ENCODE measurements around the gene TRAPPC5. TPM values are rescaled to one million over a fixed set of nuclear protein-coding genes. Genes with fewer than 3 reads are reported as not detected.

The TRAPPC5 gene
- total and polyA plus RNA-seq, 4 donors: 29.8 to 224 (median 125) TPM

DNA sequence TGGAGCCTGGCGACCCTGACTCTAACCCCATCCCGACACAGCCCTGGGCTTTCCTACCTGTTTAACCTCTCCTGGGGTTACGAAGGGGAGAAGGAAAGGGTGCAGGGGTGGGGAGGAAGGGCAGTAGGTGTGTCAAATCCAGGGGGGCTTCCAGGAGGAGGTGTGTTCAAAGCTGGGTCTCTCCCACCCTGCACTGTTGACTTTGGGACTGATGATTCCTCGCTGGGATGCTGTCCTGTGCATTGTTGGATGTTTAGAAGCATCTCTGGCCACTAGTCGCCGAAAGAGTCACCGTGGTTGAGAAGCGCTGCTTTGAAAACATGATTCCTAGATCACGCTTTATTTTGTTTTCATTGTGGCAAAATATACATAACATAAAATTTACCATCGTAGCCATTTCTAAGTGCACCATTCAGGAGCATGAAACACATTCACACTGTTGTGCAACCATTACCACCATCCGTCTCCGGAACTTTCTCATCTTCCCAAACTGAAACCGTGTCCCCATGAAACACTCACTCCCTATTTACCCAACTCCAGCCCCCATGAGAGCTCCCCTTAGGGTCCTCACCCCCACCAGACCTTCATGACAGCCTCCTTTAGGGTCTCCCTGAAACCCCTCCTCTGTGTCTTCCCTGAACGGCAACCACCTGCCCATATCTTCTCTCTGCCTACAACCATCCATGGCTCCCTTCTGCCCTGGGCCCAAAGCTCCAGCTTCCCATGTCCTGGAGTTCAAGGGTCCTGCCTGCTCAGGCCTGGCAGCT lies 25.7 kb downstream of the TRAPPC5 start:
- Histone ChIP-seq H3K27ac (ENCODE audit: low read depth in 1 of 2, low read length in 1 of 2) (peak overlapping the region in 1 of 2 donors; percentile 64), H3K4me1 (ENCODE audit: control insufficient read depth in 5 of 5, insufficient read depth in 5 of 5, low read length in 5 of 5) (peaks cover 0 to 8% (median 0%) of the 10 kb centered on the region in 5 donors), H3K9ac (ENCODE audit: insufficient read depth in 1 of 2, low read length in 2 of 2) (no peak overlapping the region), H3K4me3 (no peak overlapping the region), H3K9me3 (ENCODE audit: control insufficient read depth in 4 of 4, insufficient read depth in 3 of 4, low read length in 3 of 4) (no peaks in the 10 kb centered on the region), H3K27me3 (ENCODE audit: control insufficient read depth in 3 of 3, insufficient read depth in 3 of 3, low read length in 2 of 3) (peaks cover 0 to 2% (median 0%) of the 10 kb centered on the region in 3 donors), H3K36me3 (ENCODE audit: control insufficient read depth in 4 of 4, insufficient read depth in 4 of 4, low read length in 4 of 4) (no peaks in the 10 kb centered on the region)
- DNase-seq (no peak), ATAC-seq (ENCODE audit: insufficient read depth, low FRiP score) (no peak)
- 56 to 72% methylated on average over 14 of the region's 14 CpGs for WGBS, 2 donors
- TF ChIP-seq, protein P1, sequence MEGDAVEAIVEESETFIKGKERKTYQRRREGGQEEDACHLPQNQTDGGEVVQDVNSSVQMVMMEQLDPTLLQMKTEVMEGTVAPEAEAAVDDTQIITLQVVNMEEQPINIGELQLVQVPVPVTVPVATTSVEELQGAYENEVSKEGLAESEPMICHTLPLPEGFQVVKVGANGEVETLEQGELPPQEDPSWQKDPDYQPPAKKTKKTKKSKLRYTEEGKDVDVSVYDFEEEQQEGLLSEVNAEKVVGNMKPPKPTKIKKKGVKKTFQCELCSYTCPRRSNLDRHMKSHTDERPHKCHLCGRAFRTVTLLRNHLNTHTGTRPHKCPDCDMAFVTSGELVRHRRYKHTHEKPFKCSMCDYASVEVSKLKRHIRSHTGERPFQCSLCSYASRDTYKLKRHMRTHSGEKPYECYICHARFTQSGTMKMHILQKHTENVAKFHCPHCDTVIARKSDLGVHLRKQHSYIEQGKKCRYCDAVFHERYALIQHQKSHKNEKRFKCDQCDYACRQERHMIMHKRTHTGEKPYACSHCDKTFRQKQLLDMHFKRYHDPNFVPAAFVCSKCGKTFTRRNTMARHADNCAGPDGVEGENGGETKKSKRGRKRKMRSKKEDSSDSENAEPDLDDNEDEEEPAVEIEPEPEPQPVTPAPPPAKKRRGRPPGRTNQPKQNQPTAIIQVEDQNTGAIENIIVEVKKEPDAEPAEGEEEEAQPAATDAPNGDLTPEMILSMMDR (IDR thresholded peaks at IDR 0.05; ENCODE audit: control extremely low read depth, extremely low read depth): no peak

DNA sequence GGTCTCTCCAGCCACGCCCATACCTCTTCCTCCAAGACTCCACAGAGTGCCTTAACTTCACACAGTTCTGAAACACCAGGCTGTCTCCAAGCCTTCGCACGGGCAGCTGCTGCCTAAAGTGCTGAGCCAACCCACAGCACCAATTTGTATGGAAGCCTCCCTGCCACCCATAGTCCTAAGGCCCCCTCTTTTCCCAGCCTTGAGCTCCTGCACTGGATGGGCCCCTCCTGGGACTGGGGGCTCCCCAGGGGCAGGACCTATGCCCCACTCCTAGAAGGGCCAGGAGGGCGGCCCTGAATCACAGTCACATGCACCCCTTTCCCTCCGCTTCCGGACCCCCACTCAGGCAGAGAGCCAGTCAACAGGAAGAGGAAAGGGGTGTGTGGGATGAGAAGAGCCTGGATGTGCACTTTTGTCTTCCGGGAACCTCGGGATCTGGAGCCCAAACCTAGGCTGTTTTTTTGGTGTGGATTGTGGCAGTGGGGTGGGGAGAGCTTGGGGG lies 26.4 kb downstream of the TRAPPC5 start:
- Histone ChIP-seq H3K36me3 (ENCODE audit: control insufficient read depth in 4 of 4, insufficient read depth in 4 of 4, low read length in 4 of 4) (no peaks in the 10 kb centered on the region), H3K4me1 (ENCODE audit: control insufficient read depth in 5 of 5, insufficient read depth in 5 of 5, low read length in 5 of 5) (peaks cover 0 to 8% (median 0%) of the 10 kb centered on the region in 5 donors), H3K9ac (ENCODE audit: insufficient read depth in 1 of 2, low read length in 2 of 2) (no peak overlapping the region), H3K4me3 (no peak overlapping the region), H3K27me3 (ENCODE audit: control insufficient read depth in 3 of 3, insufficient read depth in 3 of 3, low read length in 2 of 3) (peaks cover 0 to 2% (median 0%) of the 10 kb centered on the region in 3 donors), H3K9me3 (ENCODE audit: control insufficient read depth in 4 of 4, insufficient read depth in 3 of 4, low read length in 3 of 4) (no peaks in the 10 kb centered on the region), H3K27ac (ENCODE audit: low read depth in 1 of 2, low read length in 1 of 2) (peak overlapping the region in 1 of 2 donors; percentile 13)
- ATAC-seq (ENCODE audit: insufficient read depth, low FRiP score) (no peak), DNase-seq (peak in 2 of 3 donors; percentile 18 to 38)
- 45 to 51% methylated on average over 8 of the region's 8 CpGs for WGBS, 2 donors
- TF ChIP-seq, protein P1 (IDR thresholded peaks at IDR 0.05; ENCODE audit: control extremely low read depth, extremely low read depth): no peak

DNA sequence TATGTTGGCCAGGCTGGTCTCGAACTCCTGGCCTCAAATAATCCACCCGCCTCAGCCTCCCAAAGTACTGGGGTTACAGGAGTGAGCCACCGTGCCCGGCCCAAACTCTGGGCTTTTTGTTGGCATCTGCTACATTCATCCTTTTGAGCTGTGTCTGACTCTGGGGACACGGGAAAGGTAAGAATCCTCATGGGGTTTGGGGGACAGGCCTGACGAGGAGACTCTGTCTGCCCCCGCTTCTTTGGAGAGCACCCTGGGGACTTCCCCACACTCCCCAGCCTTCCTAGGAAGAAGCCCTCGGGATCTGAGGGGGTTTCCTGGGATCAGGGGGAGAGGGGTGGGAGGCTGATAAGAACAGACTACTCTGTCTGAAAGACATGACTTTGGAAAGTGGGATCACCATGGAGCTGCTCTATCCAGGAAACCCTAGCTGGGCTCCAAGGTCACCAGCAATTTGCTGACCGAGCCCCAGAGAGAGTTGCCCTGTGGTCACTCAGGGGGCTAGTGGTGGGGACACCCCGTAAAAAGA lies 29.4 kb downstream of the TRAPPC5 start:
- Histone ChIP-seq H3K9ac (ENCODE audit: insufficient read depth in 1 of 2, low read length in 2 of 2) (no peak overlapping the region), H3K27me3 (ENCODE audit: control insufficient read depth in 3 of 3, insufficient read depth in 3 of 3, low read length in 2 of 3) (peaks cover 0 to 2% (median 0%) of the 10 kb centered on the region in 3 donors), H3K27ac (ENCODE audit: low read depth in 1 of 2, low read length in 1 of 2) (no peak overlapping the region), H3K36me3 (ENCODE audit: control insufficient read depth in 4 of 4, insufficient read depth in 4 of 4, low read length in 4 of 4) (no peaks in the 10 kb centered on the region), H3K4me1 (ENCODE audit: control insufficient read depth in 5 of 5, insufficient read depth in 5 of 5, low read length in 5 of 5) (peaks cover 0 to 8% (median 0%) of the 10 kb centered on the region in 5 donors), H3K9me3 (ENCODE audit: control insufficient read depth in 4 of 4, insufficient read depth in 3 of 4, low read length in 3 of 4) (no peaks in the 10 kb centered on the region), H3K4me3 (no peak overlapping the region)
- DNase-seq: no peak
- TF ChIP-seq, protein P1 (IDR thresholded peaks at IDR 0.05; ENCODE audit: control extremely low read depth, extremely low read depth): no peak
- 85% methylated on average over 10 of the region's 10 CpGs for WGBS, 2 donors
- ATAC-seq (ENCODE audit: insufficient read depth, low FRiP score): no peak

Measured in lung (tissue), 12 donors.